SU-DHL-6 (cell line): ENCODE results near the gene PTGES2.

Experiments used
- CTCF ChIP-seq: fragments of 200-600 bp; sonication (generic); IDR thresholded peaks from one replicate; pipeline ENCODE4 v1.5.1; 2017; ENCODE audit warnings: antibody characterized with exemption, mild to moderate bottlenecking, low read length, moderate library complexity; ENCODE audit not compliant: insufficient read depth, poor library complexity, severe bottlenecking
- EZH2phosphoT487 ChIP-seq: fragments of 200-600 bp; sonication (generic), shearing (Covaris generic); conservative IDR thresholded peaks from 2 replicates; pipeline ENCODE4 v1.6.1; 2018; ENCODE audit warnings: mild to moderate bottlenecking, antibody characterized with exemption, low read length, moderate library complexity, mixed read lengths

- TF ChIP-seq CTCF (no peak), EZH2phosphoT487 (no peak)
Observed at GRCh38 chr9:128070874-128071273, 56.7 kb downstream of the PTGES2 start.
